Kidney glomerular epithelial cell (primary cell): ENCODE results near the gene HTR7.

Source experiments
- DNase-seq: peaks from one replicate; lab custom pipeline; 2025; lab: John Stamatoyannopoulos, UW

HTR7 gene

GRCh38 chr10:90740265-90740664 is 117.6 kb downstream of the HTR7 start:
- no peak for DNase-seq

- no peak for DNase-seq
These were observed 119.0 kb downstream of the HTR7 start for GRCh38 chr10:90738885-90739284.

- no peak for DNase-seq
These were observed 123.4 kb downstream of the HTR7 start for GRCh38 chr10:90734415-90734814.

DNA sequence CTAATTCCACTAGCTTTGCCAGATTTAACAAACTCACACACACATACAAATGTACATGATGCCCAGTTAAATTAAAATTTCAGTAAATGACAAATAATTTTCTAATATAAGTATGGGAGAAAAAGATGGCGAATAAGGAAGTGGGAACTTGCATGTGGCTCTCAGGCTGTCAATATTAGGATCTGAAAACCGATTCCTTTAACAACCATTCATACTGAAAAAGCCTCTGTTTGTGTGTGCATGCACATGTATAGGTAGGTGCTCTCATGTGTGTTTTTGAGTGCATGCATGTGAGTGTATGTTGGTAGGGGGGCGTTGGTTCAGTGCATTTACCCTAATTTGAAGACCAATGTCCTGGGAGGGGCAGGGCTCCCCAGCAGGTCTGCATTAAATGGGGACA is 125.3 kb downstream of the HTR7 start:
- DNase-seq = no peak

GRCh38 chr10:90723416-90724068 is 134.3 kb downstream of the HTR7 start:
- no peak for DNase-seq

DNA sequence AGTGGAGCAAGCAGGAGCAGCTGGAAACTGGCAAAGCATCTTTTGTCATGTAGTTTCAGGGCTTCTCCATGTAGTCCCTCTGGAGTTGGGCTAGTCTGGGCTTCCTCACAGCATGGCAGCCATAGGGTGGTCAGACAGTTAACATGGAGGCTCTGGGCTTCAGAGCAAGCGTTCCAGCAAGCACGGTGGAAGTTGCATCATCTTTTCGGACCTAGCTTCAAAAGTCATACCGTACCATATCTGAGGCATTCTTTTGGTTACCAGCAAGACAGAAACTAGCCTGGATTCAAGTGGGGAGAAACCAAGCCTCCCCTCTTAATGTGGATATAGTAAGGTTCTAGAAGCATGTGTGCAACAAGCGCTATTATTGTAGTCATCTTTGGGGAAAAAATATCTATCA is 135.0 kb downstream of the HTR7 start:
- no peak for DNase-seq

DNA sequence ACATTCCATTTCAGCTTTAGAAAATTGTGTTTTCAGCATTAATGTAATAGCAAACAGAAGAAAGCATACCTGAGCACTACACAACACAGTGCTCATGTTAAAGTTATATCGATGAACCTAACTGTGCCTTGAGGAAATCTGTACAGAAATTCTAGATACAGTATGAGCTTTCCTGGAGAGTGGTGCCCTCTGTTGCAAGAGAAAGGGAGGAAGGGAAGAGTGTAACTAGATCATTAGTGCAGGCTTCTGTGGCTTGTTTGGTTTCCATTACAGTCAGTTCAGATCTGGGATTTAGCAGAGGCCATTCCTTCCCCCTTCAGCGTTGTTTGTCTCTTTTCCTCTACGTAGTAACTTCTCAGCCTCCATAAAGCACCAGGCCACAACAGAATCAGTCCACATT is 139.7 kb downstream of the HTR7 start:
- no peak for DNase-seq

GRCh38 chr10:90712529-90712928 is 145.3 kb downstream of the HTR7 start:
- DNase-seq = no peak

- DNase-seq = no peak
These were observed 148.1 kb downstream of the HTR7 start for GRCh38 chr10:90709727-90710126.

- DNase-seq = no peak
These were observed 150.2 kb downstream of the HTR7 start for GRCh38 chr10:90707657-90708056.

GRCh38 chr10:90701428-90701827 is 156.4 kb downstream of the HTR7 start:
- DNase-seq = no peak

- DNase-seq = no peak
These were observed 161.7 kb downstream of the HTR7 start for GRCh38 chr10:90695915-90696676.
